ENCODE measurements around the gene PACS2.

Gene PACS2

DNA sequence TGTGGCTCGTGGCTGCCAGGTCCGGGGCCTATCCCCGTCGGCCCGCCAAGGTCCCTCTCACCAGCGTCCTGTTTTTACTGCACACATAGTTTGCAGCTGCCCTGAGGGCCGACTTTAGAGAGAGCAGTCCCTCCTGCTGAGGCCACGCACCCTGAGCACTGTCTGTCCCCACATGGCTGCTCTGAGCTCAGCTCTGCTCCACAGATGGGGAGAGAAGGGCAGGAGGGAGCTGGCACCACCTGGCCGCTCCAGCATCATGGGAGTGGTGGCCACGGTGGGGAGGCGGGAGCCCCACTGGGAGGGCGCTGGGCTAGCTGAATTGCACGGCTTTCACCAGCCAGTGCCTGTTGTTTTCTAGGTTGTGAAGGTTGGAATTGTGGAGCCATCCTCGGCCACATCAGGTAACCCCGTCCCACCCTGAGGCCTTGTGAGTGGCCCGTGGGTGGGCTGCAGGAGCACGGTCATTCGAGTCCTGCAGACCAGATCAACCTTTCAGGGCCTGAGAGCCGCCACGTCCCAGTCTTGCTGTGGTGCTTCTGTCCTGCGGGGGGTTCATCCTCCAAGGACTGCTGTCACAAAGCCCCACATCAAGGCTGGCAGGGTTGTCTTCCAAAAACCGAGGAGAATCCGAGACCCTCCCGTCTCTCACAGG, 76.4 kb downstream of the PACS2 start (continued):
- TF ChIP-seq, protein P1, sequence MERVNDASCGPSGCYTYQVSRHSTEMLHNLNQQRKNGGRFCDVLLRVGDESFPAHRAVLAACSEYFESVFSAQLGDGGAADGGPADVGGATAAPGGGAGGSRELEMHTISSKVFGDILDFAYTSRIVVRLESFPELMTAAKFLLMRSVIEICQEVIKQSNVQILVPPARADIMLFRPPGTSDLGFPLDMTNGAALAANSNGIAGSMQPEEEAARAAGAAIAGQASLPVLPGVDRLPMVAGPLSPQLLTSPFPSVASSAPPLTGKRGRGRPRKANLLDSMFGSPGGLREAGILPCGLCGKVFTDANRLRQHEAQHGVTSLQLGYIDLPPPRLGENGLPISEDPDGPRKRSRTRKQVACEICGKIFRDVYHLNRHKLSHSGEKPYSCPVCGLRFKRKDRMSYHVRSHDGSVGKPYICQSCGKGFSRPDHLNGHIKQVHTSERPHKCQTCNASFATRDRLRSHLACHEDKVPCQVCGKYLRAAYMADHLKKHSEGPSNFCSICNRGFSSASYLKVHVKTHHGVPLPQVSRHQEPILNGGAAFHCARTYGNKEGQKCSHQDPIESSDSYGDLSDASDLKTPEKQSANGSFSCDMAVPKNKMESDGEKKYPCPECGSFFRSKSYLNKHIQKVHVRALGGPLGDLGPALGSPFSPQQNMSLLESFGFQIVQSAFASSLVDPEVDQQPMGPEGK (CRISPR knock-in tag; IDR thresholded peaks at IDR 0.05; ENCODE audit: borderline replicate concordance): no peak
- TF ChIP-seq ISL1 (CRISPR knock-in tag; IDR thresholded peaks at IDR 0.05) (no peak), ZC3H10 (CRISPR knock-in tag; IDR thresholded peaks at IDR 0.05) (no peak), ESRRG (CRISPR knock-in tag; IDR thresholded peaks at IDR 0.05) (no peak), ZNF8 (CRISPR knock-in tag; IDR thresholded peaks at IDR 0.05) (no peak), RARB (CRISPR knock-in tag; IDR thresholded peaks at IDR 0.05) (no peak), ZNF565 (CRISPR knock-in tag; conservative IDR thresholded peaks at IDR 0.05; ENCODE audit: low read depth) (no peak), BACH2 (CRISPR knock-in tag; IDR thresholded peaks at IDR 0.05; ENCODE audit: borderline replicate concordance) (no peak)

DNA sequence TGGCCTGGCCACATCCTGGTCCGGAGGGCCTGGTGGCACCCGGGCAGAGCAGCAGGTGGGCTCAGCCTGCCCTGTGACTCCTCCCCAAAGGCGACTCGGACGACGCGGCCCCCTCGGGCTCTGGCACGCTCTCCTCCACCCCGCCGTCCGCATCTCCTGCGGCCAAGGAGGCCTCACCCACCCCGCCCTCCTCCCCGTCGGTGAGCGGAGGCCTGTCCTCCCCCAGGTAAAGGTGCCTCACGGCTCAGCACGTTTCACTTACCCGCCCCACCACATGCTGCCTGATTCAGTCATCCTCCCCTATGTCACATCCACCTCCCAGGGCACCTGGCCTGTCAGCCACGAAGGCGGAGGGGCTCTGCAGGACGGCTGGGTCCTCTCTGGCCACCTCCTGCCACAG, 77.0 kb downstream of the PACS2 start:
- no peak for ATAC-seq
- TF ChIP-seq ISL1 (CRISPR knock-in tag; IDR thresholded peaks at IDR 0.05) (no peak), TCF4 (CRISPR knock-in tag; IDR thresholded peaks at IDR 0.05; ENCODE audit: borderline replicate concordance) (no peak), ESRRG (CRISPR knock-in tag; IDR thresholded peaks at IDR 0.05) (no peak), ZFP3 (CRISPR knock-in tag; IDR thresholded peaks at IDR 0.05) (no peak), ZNF565 (CRISPR knock-in tag; conservative IDR thresholded peaks at IDR 0.05; ENCODE audit: low read depth) (no peak), ARNTL (CRISPR knock-in tag; IDR thresholded peaks at IDR 0.05; ENCODE audit: borderline replicate concordance, low read depth) (no peak), GLIS3 (CRISPR knock-in tag; IDR thresholded peaks at IDR 0.05) (no peak), ZNF70 (CRISPR knock-in tag; IDR thresholded peaks at IDR 0.05) (no peak)
- TF ChIP-seq, protein P2, sequence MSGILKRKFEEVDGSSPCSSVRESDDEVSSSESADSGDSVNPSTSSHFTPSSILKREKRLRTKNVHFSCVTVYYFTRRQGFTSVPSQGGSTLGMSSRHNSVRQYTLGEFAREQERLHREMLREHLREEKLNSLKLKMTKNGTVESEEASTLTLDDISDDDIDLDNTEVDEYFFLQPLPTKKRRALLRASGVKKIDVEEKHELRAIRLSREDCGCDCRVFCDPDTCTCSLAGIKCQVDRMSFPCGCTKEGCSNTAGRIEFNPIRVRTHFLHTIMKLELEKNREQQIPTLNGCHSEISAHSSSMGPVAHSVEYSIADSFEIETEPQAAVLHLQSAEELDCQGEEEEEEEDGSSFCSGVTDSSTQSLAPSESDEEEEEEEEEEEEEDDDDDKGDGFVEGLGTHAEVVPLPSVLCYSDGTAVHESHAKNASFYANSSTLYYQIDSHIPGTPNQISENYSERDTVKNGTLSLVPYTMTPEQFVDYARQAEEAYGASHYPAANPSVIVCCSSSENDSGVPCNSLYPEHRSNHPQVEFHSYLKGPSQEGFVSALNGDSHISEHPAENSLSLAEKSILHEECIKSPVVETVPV (CRISPR knock-in tag; IDR thresholded peaks at IDR 0.05): no peak
- TF ChIP-seq, protein P3, sequence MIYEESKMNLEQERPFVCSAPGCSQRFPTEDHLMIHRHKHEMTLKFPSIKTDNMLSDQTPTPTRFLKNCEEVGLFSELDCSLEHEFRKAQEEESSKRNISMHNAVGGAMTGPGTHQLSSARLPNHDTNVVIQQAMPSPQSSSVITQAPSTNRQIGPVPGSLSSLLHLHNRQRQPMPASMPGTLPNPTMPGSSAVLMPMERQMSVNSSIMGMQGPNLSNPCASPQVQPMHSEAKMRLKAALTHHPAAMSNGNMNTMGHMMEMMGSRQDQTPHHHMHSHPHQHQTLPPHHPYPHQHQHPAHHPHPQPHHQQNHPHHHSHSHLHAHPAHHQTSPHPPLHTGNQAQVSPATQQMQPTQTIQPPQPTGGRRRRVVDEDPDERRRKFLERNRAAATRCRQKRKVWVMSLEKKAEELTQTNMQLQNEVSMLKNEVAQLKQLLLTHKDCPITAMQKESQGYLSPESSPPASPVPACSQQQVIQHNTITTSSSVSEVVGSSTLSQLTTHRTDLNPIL (CRISPR knock-in tag; IDR thresholded peaks at IDR 0.05; ENCODE audit: low read depth): no peak

DNA sequence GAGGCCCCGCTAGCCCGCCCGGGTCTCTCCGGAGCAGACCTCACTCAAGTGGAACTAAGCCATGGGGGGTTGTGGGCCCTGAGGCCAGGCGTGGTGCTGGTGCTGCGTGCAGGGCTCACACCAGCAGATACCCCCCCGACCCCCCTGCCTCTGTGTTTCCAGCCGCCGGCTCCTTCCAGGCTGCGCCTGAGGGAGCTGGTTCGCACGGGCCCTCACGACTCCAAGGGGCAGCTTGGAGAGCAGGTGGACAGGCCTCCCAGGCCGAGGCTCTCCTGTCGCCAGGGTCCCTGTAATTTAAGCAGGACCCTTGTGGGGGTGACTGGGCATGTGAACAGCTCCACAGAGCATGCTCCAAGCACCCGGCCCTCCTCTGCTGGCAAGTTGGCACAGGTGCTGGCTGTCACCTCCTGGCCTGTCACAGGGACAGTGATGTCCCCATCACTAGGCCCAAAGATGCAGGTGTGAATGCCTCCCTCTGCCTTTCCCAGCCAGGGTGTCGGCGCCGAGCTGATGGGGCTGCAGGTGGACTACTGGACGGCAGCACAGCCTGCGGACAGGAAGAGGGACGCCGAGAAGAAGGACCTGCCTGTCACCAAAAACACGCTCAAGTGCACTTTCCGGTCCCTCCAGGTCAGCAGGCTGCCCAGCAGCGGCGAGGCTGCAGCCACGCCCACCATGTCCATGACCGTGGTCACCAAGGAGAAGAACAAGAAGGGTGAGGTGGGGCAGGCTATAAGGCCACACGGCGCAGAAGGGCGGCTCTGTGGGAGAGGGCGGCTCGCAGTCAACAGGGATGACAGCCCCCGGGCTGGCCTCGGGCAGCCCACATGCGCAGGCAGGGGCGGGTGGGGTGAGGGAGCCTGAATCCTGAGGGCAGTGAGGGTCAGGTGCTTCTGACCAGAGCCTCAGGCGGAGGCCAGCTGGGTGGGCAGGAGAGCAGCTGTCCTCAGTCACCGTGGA, 77.9 kb downstream of the PACS2 start:
- TF ChIP-seq ZNF565 (CRISPR knock-in tag; conservative IDR thresholded peaks at IDR 0.05; ENCODE audit: low read depth) (no peak), ARNTL (CRISPR knock-in tag; IDR thresholded peaks at IDR 0.05; ENCODE audit: borderline replicate concordance, low read depth) (no peak), PPARA (CRISPR knock-in tag; IDR thresholded peaks at IDR 0.05; ENCODE audit: borderline replicate concordance) (no peak), ZNF8 (CRISPR knock-in tag; IDR thresholded peaks at IDR 0.05) (no peak)

DNA sequence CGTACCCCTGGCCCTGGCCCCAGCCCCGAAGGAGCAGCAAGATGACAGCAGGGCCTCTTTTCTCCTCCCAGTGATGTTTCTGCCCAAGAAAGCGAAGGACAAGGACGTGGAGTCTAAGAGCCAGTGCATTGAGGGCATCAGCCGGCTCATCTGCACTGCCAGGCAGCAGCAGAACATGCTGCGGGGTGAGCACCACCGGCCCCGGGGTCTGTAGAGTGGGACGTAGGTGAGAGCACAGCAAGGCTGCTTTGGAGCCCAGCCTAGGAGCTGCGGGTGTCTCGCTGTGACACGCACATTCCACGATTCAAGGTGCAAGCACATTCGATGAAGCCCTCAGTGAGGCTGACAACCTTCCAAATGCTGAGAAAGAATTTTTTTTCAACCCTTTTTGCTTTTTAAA, 78.6 kb downstream of the PACS2 start:
- ATAC-seq: no peak
- no peak for TF ChIP-seq ZNF565 (CRISPR knock-in tag; conservative IDR thresholded peaks at IDR 0.05; ENCODE audit: low read depth)
- no peak for TF ChIP-seq RARB (CRISPR knock-in tag; IDR thresholded peaks at IDR 0.05)
- TF ChIP-seq BACH2 (CRISPR knock-in tag; IDR thresholded peaks at IDR 0.05; ENCODE audit: borderline replicate concordance): no peak
- TF ChIP-seq, protein P4, sequence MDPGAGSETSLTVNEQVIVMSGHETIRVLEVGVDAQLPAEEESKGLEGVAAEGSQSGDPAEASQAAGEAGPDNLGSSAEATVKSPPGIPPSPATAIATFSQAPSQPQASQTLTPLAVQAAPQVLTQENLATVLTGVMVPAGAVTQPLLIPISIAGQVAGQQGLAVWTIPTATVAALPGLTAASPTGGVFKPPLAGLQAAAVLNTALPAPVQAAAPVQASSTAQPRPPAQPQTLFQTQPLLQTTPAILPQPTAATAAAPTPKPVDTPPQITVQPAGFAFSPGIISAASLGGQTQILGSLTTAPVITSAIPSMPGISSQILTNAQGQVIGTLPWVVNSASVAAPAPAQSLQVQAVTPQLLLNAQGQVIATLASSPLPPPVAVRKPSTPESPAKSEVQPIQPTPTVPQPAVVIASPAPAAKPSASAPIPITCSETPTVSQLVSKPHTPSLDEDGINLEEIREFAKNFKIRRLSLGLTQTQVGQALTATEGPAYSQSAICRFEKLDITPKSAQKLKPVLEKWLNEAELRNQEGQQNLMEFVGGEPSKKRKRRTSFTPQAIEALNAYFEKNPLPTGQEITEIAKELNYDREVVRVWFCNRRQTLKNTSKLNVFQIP (CRISPR knock-in tag; IDR thresholded peaks at IDR 0.05; ENCODE audit: borderline replicate concordance, low read depth): no peak
- no peak for TF ChIP-seq ISL1 (CRISPR knock-in tag; IDR thresholded peaks at IDR 0.05)
- TF ChIP-seq GLIS3 (CRISPR knock-in tag; IDR thresholded peaks at IDR 0.05): no peak
- TF ChIP-seq ZC3H10 (CRISPR knock-in tag; IDR thresholded peaks at IDR 0.05): no peak
- TF ChIP-seq OSR1 (CRISPR knock-in tag; IDR thresholded peaks at IDR 0.05): no peak
- TF ChIP-seq ZFP30 (CRISPR knock-in tag; IDR thresholded peaks at IDR 0.05): no peak
- no peak for TF ChIP-seq CSDC2 (CRISPR knock-in tag; IDR thresholded peaks at IDR 0.05)

More for the DNA sequence above, 77.9 kb downstream of the PACS2 start:
- no peak for ATAC-seq
